Panc1 (cell line): ENCODE data around the gene OGFOD3. TPM values are rescaled to one million over a fixed set of nuclear protein-coding genes. Genes with fewer than 3 reads are reported as not detected.

Experiments
- ATAC-seq: fragments of 200-7000 bp; cut with Tn5 transposase; 2 replicates; pipeline ENCODE4 v1.9.1; 2020; ENCODE audit warnings: mild to moderate bottlenecking, moderate library complexity
- BruUV-seq: library from RNA; stranded (reverse); fragments of 400-500 nt; replicated peaks from 2 replicates; lab custom pipeline; 2021; lab: Mats Ljungman, UMichigan
- CTCF ChIA-PET: fragments of 300-600 bp; sonication (Branson Sonifier 250); formaldehyde crosslinking; loops from one replicate; lab custom pipeline; 2022; ENCODE audit warnings: antibody characterized with exemption; lab: Charles Lee
- POLR2A ChIA-PET: fragments of 300-600 bp; sonication (Branson Sonifier 250); formaldehyde crosslinking; loops from one replicate; lab custom pipeline; 2022; ENCODE audit warnings: antibody characterized with exemption; lab: Charles Lee
- DNase-seq: peaks from one replicate; pipeline ENCODE4 v3.0.0-alpha.2; 2010; ENCODE audit warnings: low read depth, low spot score
- H3K27ac ChIP-seq: 2 replicates; pipeline ENCODE4 v1.5.1; 2011; ENCODE audit warnings: mild to moderate bottlenecking, low read length, inconsistent platforms
- H3K27me3 ChIP-seq: fragments of 200-500 bp; sonication (Bioruptor generic); 2 replicates; pipeline ENCODE4 v1.6.0; 2014; ENCODE audit warnings: low read length, inconsistent platforms; ENCODE audit not compliant: control insufficient read depth, insufficient read depth
- H3K36me3 ChIP-seq: fragments of 200-500 bp; sonication (Bioruptor generic); 2 replicates; pipeline ENCODE4 v1.5.1; 2014; ENCODE audit warnings: inconsistent platforms, mild to moderate bottlenecking, low read length, moderate library complexity; ENCODE audit not compliant: control insufficient read depth, insufficient read depth
- H3K4me1 ChIP-seq: 2 replicates; pipeline ENCODE4 v1.5.1; 2011; ENCODE audit warnings: inconsistent platforms, mild to moderate bottlenecking, low read length, moderate library complexity; ENCODE audit not compliant: control insufficient read depth, insufficient read depth
- H3K4me3 ChIP-seq, 2 experiments: 2 replicates each; pipeline ENCODE4 v1.5.1; 2011 to 2012; ENCODE audit warnings: low read depth in 2 of 2, low read length in 2 of 2, mild to moderate bottlenecking in 2 of 2, inconsistent platforms in 1 of 2, moderate library complexity in 1 of 2
- H3K9me3 ChIP-seq: fragments of 200-500 bp; sonication (Bioruptor generic); 2 replicates; pipeline ENCODE4 v1.5.1; 2014; ENCODE audit warnings: low read depth, mild to moderate bottlenecking, inconsistent platforms, low read length, moderate library complexity; ENCODE audit not compliant: control insufficient read depth, insufficient read depth
- CTCF ChIP-seq: fragments of 450-650 bp; IDR thresholded peaks from 2 replicates; pipeline ENCODE4 v1.5.1; 2017; ENCODE audit warnings: mild to moderate bottlenecking
- POLR2AphosphoS5 ChIP-seq: IDR thresholded peaks from 2 replicates; pipeline ENCODE4 v1.6.1; 2012; ENCODE audit warnings: mild to moderate bottlenecking, low read depth, low read length, moderate library complexity
- SIN3A ChIP-seq: IDR thresholded peaks from 2 replicates; pipeline ENCODE4 v1.6.1; 2012; ENCODE audit warnings: low read depth, mild to moderate bottlenecking, low read length, moderate library complexity, borderline replicate concordance; ENCODE audit not compliant: insufficient read depth
- TCF7L2 ChIP-seq: IDR thresholded peaks from 2 replicates; pipeline ENCODE4 v1.6.1; 2011; ENCODE audit warnings: mild to moderate bottlenecking, low read depth, low read length, inconsistent platforms
- in situ Hi-C: cut with HindIII; loops from 2 replicates; pipeline ENCODE4 v1.10.0; 2016; ENCODE audit warnings: low sequenced_read_pairs, low pct_unique_long_range_greater_than_20kb
- intact Hi-C: fragments of 100-400 bp; cut with micrococcal nuclease; formaldehyde crosslinking; loops from one replicate; pipeline ENCODE4 v1.10.0; 2022; ENCODE audit not compliant: unreplicated experiment
- total RNA-seq: library from RNA; stranded (reverse); gene quantifications from one replicate; pipeline ENCODE4 v1.2.1, GENCODE V29; 2021; ENCODE audit not compliant: unreplicated experiment
- TF ChIP-seq, protein P1 (sequence below), 2 experiments: IDR thresholded peaks; 2 replicates each; pipeline ENCODE4 v1.6.1; 2011 to 2012; ENCODE audit warnings: low read depth in 2 of 2, control low read depth in 1 of 2, low read length in 1 of 2, mild to moderate bottlenecking in 1 of 2, moderate library complexity in 1 of 2; ENCODE audit not compliant: insufficient read depth in 1 of 2

Gene OGFOD3
- total RNA-seq, 1 experiment from 2014 or later = 53.9 TPM

DNA sequence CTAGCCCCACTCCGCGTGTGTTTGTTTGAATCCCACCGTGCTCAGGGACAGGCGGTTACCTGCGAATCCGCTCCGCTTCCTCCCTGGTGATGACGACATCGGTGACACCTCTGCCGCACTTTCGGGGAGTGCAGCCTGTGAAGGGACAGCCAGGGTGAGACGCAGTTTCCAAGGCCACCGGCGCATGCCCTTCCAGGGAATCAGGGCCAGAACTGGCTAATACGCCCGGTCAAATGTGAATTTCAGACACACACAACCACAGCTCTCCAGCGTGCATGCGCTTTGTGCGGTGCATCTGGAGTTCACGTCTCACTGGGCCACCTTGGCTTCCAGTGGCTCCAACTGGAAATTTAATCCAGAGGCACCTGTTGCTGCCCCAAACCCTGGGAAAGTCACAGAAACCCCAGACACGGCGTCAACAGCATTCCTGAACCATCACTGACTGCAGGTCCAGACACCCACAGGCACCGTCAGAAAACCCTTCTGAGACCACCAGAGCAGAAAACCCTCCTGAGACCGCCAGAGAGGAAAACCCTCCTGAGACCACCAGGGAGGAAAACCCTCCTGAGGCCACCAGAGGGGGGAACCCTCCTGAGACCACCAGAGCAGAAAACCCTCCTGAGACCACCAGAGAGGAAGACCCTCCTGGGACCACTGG, 6.9 kb downstream of the OGFOD3 start:
- no peaks in the 10 kb centered on the region for H3K9me3 ChIP-seq
- H3K27ac ChIP-seq = no peak overlapping the region
- BruUV-seq = no TSS peak
- H3K27me3 ChIP-seq = no peaks in the 10 kb centered on the region
- no peak overlapping the region for H3K4me3 ChIP-seq
- TF ChIP-seq CTCF (no peak), POLR2AphosphoS5 (no peak), SIN3A (no peak), TCF7L2 (no peak)
- TF ChIP-seq, protein P1, sequence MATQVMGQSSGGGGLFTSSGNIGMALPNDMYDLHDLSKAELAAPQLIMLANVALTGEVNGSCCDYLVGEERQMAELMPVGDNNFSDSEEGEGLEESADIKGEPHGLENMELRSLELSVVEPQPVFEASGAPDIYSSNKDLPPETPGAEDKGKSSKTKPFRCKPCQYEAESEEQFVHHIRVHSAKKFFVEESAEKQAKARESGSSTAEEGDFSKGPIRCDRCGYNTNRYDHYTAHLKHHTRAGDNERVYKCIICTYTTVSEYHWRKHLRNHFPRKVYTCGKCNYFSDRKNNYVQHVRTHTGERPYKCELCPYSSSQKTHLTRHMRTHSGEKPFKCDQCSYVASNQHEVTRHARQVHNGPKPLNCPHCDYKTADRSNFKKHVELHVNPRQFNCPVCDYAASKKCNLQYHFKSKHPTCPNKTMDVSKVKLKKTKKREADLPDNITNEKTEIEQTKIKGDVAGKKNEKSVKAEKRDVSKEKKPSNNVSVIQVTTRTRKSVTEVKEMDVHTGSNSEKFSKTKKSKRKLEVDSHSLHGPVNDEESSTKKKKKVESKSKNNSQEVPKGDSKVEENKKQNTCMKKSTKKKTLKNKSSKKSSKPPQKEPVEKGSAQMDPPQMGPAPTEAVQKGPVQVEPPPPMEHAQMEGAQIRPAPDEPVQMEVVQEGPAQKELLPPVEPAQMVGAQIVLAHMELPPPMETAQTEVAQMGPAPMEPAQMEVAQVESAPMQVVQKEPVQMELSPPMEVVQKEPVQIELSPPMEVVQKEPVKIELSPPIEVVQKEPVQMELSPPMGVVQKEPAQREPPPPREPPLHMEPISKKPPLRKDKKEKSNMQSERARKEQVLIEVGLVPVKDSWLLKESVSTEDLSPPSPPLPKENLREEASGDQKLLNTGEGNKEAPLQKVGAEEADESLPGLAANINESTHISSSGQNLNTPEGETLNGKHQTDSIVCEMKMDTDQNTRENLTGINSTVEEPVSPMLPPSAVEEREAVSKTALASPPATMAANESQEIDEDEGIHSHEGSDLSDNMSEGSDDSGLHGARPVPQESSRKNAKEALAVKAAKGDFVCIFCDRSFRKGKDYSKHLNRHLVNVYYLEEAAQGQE (IDR thresholded peaks at IDR 0.05; ENCODE audit: insufficient read depth in 1 of 2, low read depth in 2 of 2, low read length in 1 of 2) = no peak
- ATAC-seq = no peak
- in situ Hi-C loops (no loop called here), intact Hi-C loops (no loop called here)
- DNase-seq = no peak
- ChIA-PET POLR2A (no interaction called here), CTCF (interaction anchor here (0.7 kb wide), 1 partner anchor 41 kb away, joined by 5 read pairs; no protein-coding TSS in a partner anchor)
- H3K4me1 ChIP-seq = peaks cover 9% of the 10 kb centered on the region
- H3K36me3 ChIP-seq = no peaks in the 10 kb centered on the region

- H3K4me3 ChIP-seq = no peak overlapping the region
- in situ Hi-C loops = no loop called here
- intact Hi-C loops = no loop called here
- H3K4me1 ChIP-seq = peaks cover 9% of the 10 kb centered on the region
- DNase-seq = no peak
- H3K27me3 ChIP-seq = no peaks in the 10 kb centered on the region
- CTCF ChIA-PET = interaction anchor here (0.6 to 0.7 kb wide), 2 partner anchors 57 to 73 kb away, joined by 4 to 6 read pairs; no protein-coding TSS in a partner anchor
- POLR2A ChIA-PET = interaction anchor here (0.6 kb wide), 1 partner anchor 848 kb away, joined by 8 read pairs; no protein-coding TSS in a partner anchor
- H3K27ac ChIP-seq = no peak overlapping the region
- TF ChIP-seq, protein P1 (IDR thresholded peaks at IDR 0.05; ENCODE audit: insufficient read depth in 1 of 2, low read depth in 2 of 2, low read length in 1 of 2) = no peak
- TF ChIP-seq POLR2AphosphoS5 = no peak
- TF ChIP-seq SIN3A = no peak
- no peak for TF ChIP-seq CTCF
- TF ChIP-seq TCF7L2 = no peak
- H3K9me3 ChIP-seq = no peaks in the 10 kb centered on the region
- BruUV-seq = no TSS peak
- no peaks in the 10 kb centered on the region for H3K36me3 ChIP-seq
- ATAC-seq = no peak
Observed at GRCh38 chr17:82410014-82410716, 8.2 kb downstream of the OGFOD3 start.
